Activated CD4-positive, alpha-beta T cell treated with anti-CD3 and anti-CD28 coated beads, Interleukin-2, amount 10 ng/mL, durations not matched to agents 7 days and 5 days (primary cell): ENCODE results near the gene GLS. TPM values are rescaled to one million over a fixed set of nuclear protein-coding genes. Genes with fewer than 3 reads are reported as not detected.

ENCODE experiments used
- CTCF ChIA-PET: fragments of 350-600 bp; sonication (Branson Sonifier 250); formaldehyde crosslinking; loops from one replicate; lab custom pipeline; 2021; ENCODE audit warnings: antibody characterized with exemption; lab: Charles Lee
- POLR2A ChIA-PET: fragments of 350-600 bp; sonication (Branson Sonifier 250); formaldehyde crosslinking; loops from one replicate; lab custom pipeline; 2021; ENCODE audit warnings: antibody characterized with exemption; lab: Charles Lee
- DNase-seq: peaks from one replicate; pipeline ENCODE4 v3.0.0-alpha.2; 2020
- H3K27ac Mint-ChIP-seq: one replicate; pipeline ENCODE4 v1.8.0; 2021; ENCODE audit warnings: mild to moderate bottlenecking, moderate library complexity, mixed read lengths
- H3K27me3 Mint-ChIP-seq: one replicate; pipeline ENCODE4 v1.8.0; 2021; ENCODE audit warnings: mixed read lengths
- H3K36me3 Mint-ChIP-seq: one replicate; pipeline ENCODE4 v1.8.0; 2021; ENCODE audit warnings: low read depth, mixed read lengths
- H3K4me1 Mint-ChIP-seq: one replicate; pipeline ENCODE4 v1.8.0; 2021; ENCODE audit warnings: mixed read lengths
- H3K4me3 Mint-ChIP-seq: one replicate; pipeline ENCODE4 v1.8.0; 2021; ENCODE audit warnings: mild to moderate bottlenecking, moderate library complexity, mixed read lengths
- H3K9me3 Mint-ChIP-seq: one replicate; pipeline ENCODE4 v1.8.0; 2021; ENCODE audit warnings: mixed read lengths
- total RNA-seq, 2 experiments: library from RNA; stranded (reverse); gene quantifications; one replicate each; pipeline ENCODE4 v1.2.3, GENCODE V29; 2021

The GLS gene
- total RNA-seq, 2 experiments from 2014 or later, result 142 to 155 TPM

- peaks cover 62% of the 10 kb centered on the region for H3K4me1 Mint-ChIP-seq
- no peak for DNase-seq
- no peak overlapping the region for H3K4me3 Mint-ChIP-seq
- peaks cover 85% of the 10 kb centered on the region for H3K36me3 Mint-ChIP-seq
- POLR2A ChIA-PET, result no interaction called here
- no peak overlapping the region for H3K27ac Mint-ChIP-seq
- no peaks in the 10 kb centered on the region for H3K9me3 Mint-ChIP-seq
- CTCF ChIA-PET, result interaction anchor here (1.1 to 2.4 kb wide), 6 partner anchors 8 to 32 kb away, joined by 3 to 14 read pairs (median 5); no protein-coding TSS in a partner anchor
- no peaks in the 10 kb centered on the region for H3K27me3 Mint-ChIP-seq
Measured at GRCh38 chr2:190968522-190968921, 87.9 kb downstream of the GLS start.

- DNase-seq, result no peak
- Mint-ChIP-seq H3K4me1 (peaks cover 62% of the 10 kb centered on the region), H3K9me3 (no peaks in the 10 kb centered on the region), H3K27me3 (no peaks in the 10 kb centered on the region), H3K36me3 (peaks cover 86% of the 10 kb centered on the region), H3K27ac (peak overlapping the region; percentile 60), H3K4me3 (no peak overlapping the region)
- POLR2A ChIA-PET, result no interaction called here
- CTCF ChIA-PET, result interaction anchor here (1.6 kb wide), 1 partner anchor 10 kb away, joined by 4 read pairs; no protein-coding TSS in a partner anchor
Measured at GRCh38 chr2:190970160-190970559, 89.5 kb downstream of the GLS start.

- H3K27me3 Mint-ChIP-seq, result no peaks in the 10 kb centered on the region
- H3K4me3 Mint-ChIP-seq, result no peak overlapping the region
- peak overlapping the region; percentile 26 for H3K27ac Mint-ChIP-seq
- peaks cover 86% of the 10 kb centered on the region for H3K36me3 Mint-ChIP-seq
- no peaks in the 10 kb centered on the region for H3K9me3 Mint-ChIP-seq
- H3K4me1 Mint-ChIP-seq, result peaks cover 64% of the 10 kb centered on the region
- CTCF ChIA-PET, result interaction anchor here (0.6 to 1.6 kb wide), 3 partner anchors 11 to 36 kb away, joined by 3 to 4 read pairs (median 3); no protein-coding TSS in a partner anchor
- DNase-seq, result no peak
- POLR2A ChIA-PET, result interaction anchor here (0.6 kb wide), 1 partner anchor 82 kb away, joined by 3 read pairs; no protein-coding TSS in a partner anchor
Measured at GRCh38 chr2:190970873-190971506, 90.4 kb downstream of the GLS start.

GRCh38 chr2:190972213-190972612 is 91.6 kb downstream of the GLS start:
- POLR2A ChIA-PET, result no interaction called here
- CTCF ChIA-PET, result interaction anchor here (1.0 to 1.2 kb wide), 3 partner anchors 12 to 24 kb away, joined by 3 to 4 read pairs (median 3); no protein-coding TSS in a partner anchor
- Mint-ChIP-seq H3K27me3 (no peaks in the 10 kb centered on the region), H3K27ac (no peak overlapping the region), H3K36me3 (peaks cover 86% of the 10 kb centered on the region), H3K4me1 (peaks cover 66% of the 10 kb centered on the region), H3K9me3 (no peaks in the 10 kb centered on the region), H3K4me3 (no peak overlapping the region)
- DNase-seq, result no peak

- Mint-ChIP-seq H3K27ac (no peak overlapping the region), H3K27me3 (no peaks in the 10 kb centered on the region), H3K9me3 (no peaks in the 10 kb centered on the region), H3K36me3 (peaks cover 89% of the 10 kb centered on the region), H3K4me1 (peaks cover 71% of the 10 kb centered on the region), H3K4me3 (no peak overlapping the region)
- DNase-seq, result no peak
- POLR2A ChIA-PET, result no interaction called here
- CTCF ChIA-PET, result interaction anchor here (1.0 to 2.1 kb wide), 4 partner anchors 11 to 39 kb away, joined by 3 to 9 read pairs (median 4); no protein-coding TSS in a partner anchor
Measured at GRCh38 chr2:190972846-190973245, 92.2 kb downstream of the GLS start.

- H3K4me3 Mint-ChIP-seq, result no peak overlapping the region
- ChIA-PET CTCF (interaction anchor here (1.2 to 3.4 kb wide), 4 partner anchors 12 to 39 kb away, joined by 3 to 14 read pairs (median 6); no protein-coding TSS in a partner anchor), POLR2A (no interaction called here)
- peak overlapping the region; percentile 31 for H3K27ac Mint-ChIP-seq
- no peaks in the 10 kb centered on the region for H3K9me3 Mint-ChIP-seq
- H3K4me1 Mint-ChIP-seq, result peaks cover 71% of the 10 kb centered on the region
- no peaks in the 10 kb centered on the region for H3K27me3 Mint-ChIP-seq
- no peak for DNase-seq
- H3K36me3 Mint-ChIP-seq, result peaks cover 89% of the 10 kb centered on the region
Measured at GRCh38 chr2:190973262-190973661, 92.6 kb downstream of the GLS start.

GRCh38 chr2:190973726-190974628 is 93.4 kb downstream of the GLS start:
- DNase-seq, result no peak
- peak overlapping the region; percentile 68 for H3K27ac Mint-ChIP-seq
- ChIA-PET CTCF (interaction anchor here (0.8 to 3.4 kb wide), 8 partner anchors 9 to 38 kb away, joined by 3 to 14 read pairs (median 4); no protein-coding TSS in a partner anchor), POLR2A (interaction anchor here (0.6 kb wide), 1 partner anchor 95 kb away, joined by 3 read pairs; no protein-coding TSS in a partner anchor)
- peaks cover 78% of the 10 kb centered on the region for H3K4me1 Mint-ChIP-seq
- no peaks in the 10 kb centered on the region for H3K9me3 Mint-ChIP-seq
- no peak overlapping the region for H3K4me3 Mint-ChIP-seq
- peaks cover 93% of the 10 kb centered on the region for H3K36me3 Mint-ChIP-seq
- H3K27me3 Mint-ChIP-seq, result no peaks in the 10 kb centered on the region

- Mint-ChIP-seq H3K27me3 (no peaks in the 10 kb centered on the region), H3K9me3 (no peaks in the 10 kb centered on the region), H3K27ac (peak overlapping the region; percentile 68), H3K36me3 (peaks cover 93% of the 10 kb centered on the region), H3K4me3 (no peak overlapping the region), H3K4me1 (peaks cover 78% of the 10 kb centered on the region)
- POLR2A ChIA-PET, result no interaction called here
- CTCF ChIA-PET, result interaction anchor here (0.8 to 3.4 kb wide), 7 partner anchors 8 to 37 kb away, joined by 3 to 14 read pairs (median 4); no protein-coding TSS in a partner anchor
- no peak for DNase-seq
Measured at GRCh38 chr2:190974629-190975361, 94.2 kb downstream of the GLS start.

- CTCF ChIA-PET, result interaction anchor here (0.7 to 3.4 kb wide), 3 partner anchors 8 to 19 kb away, joined by 3 to 14 read pairs (median 14); no protein-coding TSS in a partner anchor
- no peak for DNase-seq
- Mint-ChIP-seq H3K4me3 (no peak overlapping the region), H3K27ac (peak overlapping the region; percentile 25), H3K9me3 (no peaks in the 10 kb centered on the region), H3K27me3 (no peaks in the 10 kb centered on the region), H3K4me1 (peaks cover 79% of the 10 kb centered on the region), H3K36me3 (peaks cover 93% of the 10 kb centered on the region)
- POLR2A ChIA-PET, result no interaction called here
Measured at GRCh38 chr2:190976521-190976920, 95.9 kb downstream of the GLS start.

GRCh38 chr2:190977505-190977904 is 96.9 kb downstream of the GLS start:
- H3K27me3 Mint-ChIP-seq, result no peaks in the 10 kb centered on the region
- no peak for DNase-seq
- peaks cover 82% of the 10 kb centered on the region for H3K4me1 Mint-ChIP-seq
- POLR2A ChIA-PET, result no interaction called here
- no peak overlapping the region for H3K27ac Mint-ChIP-seq
- no peak overlapping the region for H3K4me3 Mint-ChIP-seq
- H3K36me3 Mint-ChIP-seq, result peaks cover 94% of the 10 kb centered on the region
- no peaks in the 10 kb centered on the region for H3K9me3 Mint-ChIP-seq
- CTCF ChIA-PET, result interaction anchor here (2.5 kb wide), 1 partner anchor 9 kb away, joined by 14 read pairs; no protein-coding TSS in a partner anchor

GRCh38 chr2:190978389-190979053 is 97.9 kb downstream of the GLS start:
- ChIA-PET CTCF (interaction anchor here (0.6 to 1.6 kb wide), 4 partner anchors 9 to 660 kb away, joined by 3 to 5 read pairs (median 4); no protein-coding TSS in a partner anchor), POLR2A (no interaction called here)
- Mint-ChIP-seq H3K27ac (peak overlapping the region; percentile 63), H3K36me3 (peaks cover 93% of the 10 kb centered on the region), H3K4me1 (peaks cover 86% of the 10 kb centered on the region), H3K4me3 (no peak overlapping the region), H3K27me3 (no peaks in the 10 kb centered on the region), H3K9me3 (no peaks in the 10 kb centered on the region)
- no peak for DNase-seq
